ENCODE data around the gene C1orf167.

The C1orf167 gene

GRCh38 chr1:11728126-11728806 is 33.7 kb upstream of the C1orf167 start:
- TF ChIP-seq CTCF (IDR thresholded peaks at IDR 0.05; ENCODE audit: control insufficient read depth, insufficient read depth, low read depth, low read length, missing control alignments): no peak
- DNase-seq (ENCODE audit: low read depth): no peak
- H3K4me3 ChIP-seq (ENCODE audit: control insufficient read depth, low read depth, low read length): no peak overlapping the region

- TF ChIP-seq CTCF (IDR thresholded peaks at IDR 0.05; ENCODE audit: control insufficient read depth, insufficient read depth, low read depth, low read length, missing control alignments): no peak
- no peak overlapping the region for H3K4me3 ChIP-seq (ENCODE audit: control insufficient read depth, low read depth, low read length)
- no peak for DNase-seq (ENCODE audit: low read depth)
Observed at GRCh38 chr1:11729155-11729497, 32.9 kb upstream of the C1orf167 start.

GRCh38 chr1:11729498-11730428 is 32.2 kb upstream of the C1orf167 start:
- no peak for DNase-seq (ENCODE audit: low read depth)
- TF ChIP-seq CTCF (IDR thresholded peaks at IDR 0.05; ENCODE audit: control insufficient read depth, insufficient read depth, low read depth, low read length, missing control alignments): no peak
- H3K4me3 ChIP-seq (ENCODE audit: control insufficient read depth, low read depth, low read length): no peak overlapping the region

- TF ChIP-seq CTCF (IDR thresholded peaks at IDR 0.05; ENCODE audit: control insufficient read depth, insufficient read depth, low read depth, low read length, missing control alignments): no peak
- no peak for DNase-seq (ENCODE audit: low read depth)
- no peak overlapping the region for H3K4me3 ChIP-seq (ENCODE audit: control insufficient read depth, low read depth, low read length)
Observed at GRCh38 chr1:11730429-11730891, 31.5 kb upstream of the C1orf167 start.

GRCh38 chr1:11731691-11732283 is 30.2 kb upstream of the C1orf167 start:
- peak overlapping the region; percentile 8 for H3K4me3 ChIP-seq (ENCODE audit: control insufficient read depth, low read depth, low read length)
- TF ChIP-seq CTCF (IDR thresholded peaks at IDR 0.05; ENCODE audit: control insufficient read depth, insufficient read depth, low read depth, low read length, missing control alignments): no peak

GRCh38 chr1:11733306-11733705 is 28.7 kb upstream of the C1orf167 start:
- TF ChIP-seq CTCF (IDR thresholded peaks at IDR 0.05; ENCODE audit: control insufficient read depth, insufficient read depth, low read depth, low read length, missing control alignments): no peak
- no peak overlapping the region for H3K4me3 ChIP-seq (ENCODE audit: control insufficient read depth, low read depth, low read length)
- no peak for DNase-seq (ENCODE audit: low read depth)

More at GRCh38 chr1:11731691-11732283, 30.2 kb upstream of the C1orf167 start:
- no peak for DNase-seq (ENCODE audit: low read depth)
